ENCODE measurements around the gene ALDH4A1.
"Not testable (repeated sequence)": the region's sequence is repeated elsewhere in the genome, so short reads cannot be mapped to it uniquely, and the experiment has no call there.

ALDH4A1 gene

DNA sequence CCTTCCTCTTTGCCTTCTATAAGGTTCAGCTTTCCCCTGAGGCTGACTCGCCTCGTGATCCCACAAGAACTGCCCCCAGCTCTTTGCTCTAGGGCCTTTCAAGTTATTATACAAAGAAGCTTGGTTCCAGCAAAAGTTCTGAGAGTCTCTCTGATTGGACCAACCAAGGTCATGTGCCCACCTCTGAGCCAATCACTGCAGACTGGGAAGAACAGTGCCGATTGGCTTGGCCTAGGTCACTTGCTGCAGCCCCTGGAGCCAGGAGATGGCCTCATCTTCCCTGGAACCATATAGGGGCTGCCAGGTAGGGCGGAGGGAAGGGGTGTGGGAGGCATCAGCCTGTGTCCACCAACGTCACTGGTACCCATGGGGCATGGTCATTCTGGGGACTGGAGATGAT lies 65.7 kb downstream of the ALDH4A1 start:
- H3K4me1 ChIP-seq (ENCODE audit: low read length), result no peaks in the 10 kb centered on the region
- no peak overlapping the region for H3K9ac ChIP-seq (ENCODE audit: low read length)
- no peaks in the 10 kb centered on the region for H3K9me3 ChIP-seq (replicated peaks; ENCODE audit: insufficient read depth, low read length)
- H3K36me3 ChIP-seq (replicated peaks; ENCODE audit: insufficient read depth, low read length), result no peaks in the 10 kb centered on the region
- no peak overlapping the region for H3K27ac ChIP-seq (ENCODE audit: low read length)
- peaks cover 2% of the 10 kb centered on the region; the same call in 1 of the 2 replicates for H4K20me1 ChIP-seq (ENCODE audit: insufficient read depth, low read length)
- no peaks in the 10 kb centered on the region for H3F3A ChIP-seq (ENCODE audit: insufficient read depth, low read length)
- no peaks in the 10 kb centered on the region for H3K79me2 ChIP-seq (ENCODE audit: low read length)
- no peaks in the 10 kb centered on the region for H3K9me2 ChIP-seq (replicated peaks; ENCODE audit: insufficient read depth, low read length)
- TF ChIP-seq EZH2 (optimal IDR thresholded peaks at IDR 0.05; ENCODE audit: low read depth, low read length) (no peak), EZH2phosphoT487 (IDR thresholded peaks at IDR 0.05; ENCODE audit: low read length) (no peak)
- TF ChIP-seq, protein P1, sequence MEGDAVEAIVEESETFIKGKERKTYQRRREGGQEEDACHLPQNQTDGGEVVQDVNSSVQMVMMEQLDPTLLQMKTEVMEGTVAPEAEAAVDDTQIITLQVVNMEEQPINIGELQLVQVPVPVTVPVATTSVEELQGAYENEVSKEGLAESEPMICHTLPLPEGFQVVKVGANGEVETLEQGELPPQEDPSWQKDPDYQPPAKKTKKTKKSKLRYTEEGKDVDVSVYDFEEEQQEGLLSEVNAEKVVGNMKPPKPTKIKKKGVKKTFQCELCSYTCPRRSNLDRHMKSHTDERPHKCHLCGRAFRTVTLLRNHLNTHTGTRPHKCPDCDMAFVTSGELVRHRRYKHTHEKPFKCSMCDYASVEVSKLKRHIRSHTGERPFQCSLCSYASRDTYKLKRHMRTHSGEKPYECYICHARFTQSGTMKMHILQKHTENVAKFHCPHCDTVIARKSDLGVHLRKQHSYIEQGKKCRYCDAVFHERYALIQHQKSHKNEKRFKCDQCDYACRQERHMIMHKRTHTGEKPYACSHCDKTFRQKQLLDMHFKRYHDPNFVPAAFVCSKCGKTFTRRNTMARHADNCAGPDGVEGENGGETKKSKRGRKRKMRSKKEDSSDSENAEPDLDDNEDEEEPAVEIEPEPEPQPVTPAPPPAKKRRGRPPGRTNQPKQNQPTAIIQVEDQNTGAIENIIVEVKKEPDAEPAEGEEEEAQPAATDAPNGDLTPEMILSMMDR (IDR thresholded peaks at IDR 0.05; ENCODE audit: low read length), result no peak
- no peak overlapping the region for H3K4me3 ChIP-seq (ENCODE audit: low read length)
- H2AFZ ChIP-seq (ENCODE audit: low read length), result no peak overlapping the region
- peaks cover 88% of the 10 kb centered on the region for H3K27me3 ChIP-seq (replicated peaks; ENCODE audit: insufficient read depth, low read length)
- H3K4me2 ChIP-seq (ENCODE audit: low read depth, low read length), result no peak overlapping the region
- no peak for DNase-seq

DNA sequence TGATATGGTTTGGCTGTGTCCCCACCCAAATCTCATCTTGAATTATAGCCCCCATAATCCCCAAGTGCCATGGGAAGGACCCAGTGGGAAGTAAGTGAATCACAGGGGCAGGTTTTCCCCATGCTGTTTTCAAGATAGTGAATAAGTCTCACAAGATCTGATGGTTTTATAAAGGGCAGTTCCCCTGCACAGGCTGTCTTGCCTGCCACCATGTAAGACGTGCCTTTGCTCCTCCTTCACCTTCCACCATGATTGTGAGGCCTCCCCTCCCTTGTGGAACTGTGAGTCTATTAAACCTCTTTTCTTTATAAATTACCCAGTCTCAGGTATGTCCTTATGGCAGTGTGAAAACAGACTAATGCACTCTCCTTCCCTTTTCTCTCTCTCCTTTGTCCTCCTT lies 70.0 kb downstream of the ALDH4A1 start:
- not testable (repeated sequence) for DNase-seq; H3F3A ChIP-seq (ENCODE audit: insufficient read depth, low read length); H2AFZ ChIP-seq (ENCODE audit: low read length); H3K79me2 ChIP-seq (ENCODE audit: low read length); H3K9me2 ChIP-seq (replicated peaks; ENCODE audit: insufficient read depth, low read length); H3K4me1 ChIP-seq (ENCODE audit: low read length); H3K27ac ChIP-seq (ENCODE audit: low read length); H3K36me3 ChIP-seq (replicated peaks; ENCODE audit: insufficient read depth, low read length); H3K9ac ChIP-seq (ENCODE audit: low read length); H4K20me1 ChIP-seq (ENCODE audit: insufficient read depth, low read length); H3K9me3 ChIP-seq (replicated peaks; ENCODE audit: insufficient read depth, low read length); H3K4me2 ChIP-seq (ENCODE audit: low read depth, low read length); H3K4me3 ChIP-seq (ENCODE audit: low read length)
- H3K27me3 ChIP-seq (replicated peaks; ENCODE audit: insufficient read depth, low read length), result peaks cover 76% of the 10 kb centered on the region

DNA sequence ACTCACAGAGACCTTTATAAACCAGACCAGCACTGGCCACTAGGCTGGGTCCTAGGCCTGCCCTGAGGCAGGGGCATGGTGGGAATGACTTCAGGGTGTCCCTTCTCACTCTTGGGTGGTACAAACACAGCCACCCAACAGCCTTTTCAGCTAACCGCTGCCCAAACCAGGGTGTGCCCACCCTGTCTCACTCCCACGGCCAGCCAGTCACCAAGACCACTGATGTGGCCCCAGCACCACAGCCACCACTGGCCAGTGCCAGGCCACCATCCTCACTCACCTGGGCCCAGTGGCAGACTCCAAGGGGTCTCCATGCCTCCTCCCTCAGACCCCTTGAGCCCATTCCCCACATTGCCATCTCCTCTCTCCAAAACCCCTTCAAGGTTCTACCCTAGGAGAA lies 70.7 kb downstream of the ALDH4A1 start:
- Histone ChIP-seq H3K9me2 (replicated peaks; ENCODE audit: insufficient read depth, low read length) (no peaks in the 10 kb centered on the region), H3K4me3 (ENCODE audit: low read length) (no peak overlapping the region), H3K27ac (ENCODE audit: low read length) (no peak overlapping the region), H3K27me3 (replicated peaks; ENCODE audit: insufficient read depth, low read length) (peaks cover 75% of the 10 kb centered on the region), H4K20me1 (ENCODE audit: insufficient read depth, low read length) (peaks cover 2% of the 10 kb centered on the region; the same call in 1 of the 2 replicates), H3K79me2 (ENCODE audit: low read length) (no peaks in the 10 kb centered on the region), H3K36me3 (replicated peaks; ENCODE audit: insufficient read depth, low read length) (no peaks in the 10 kb centered on the region), H3F3A (ENCODE audit: insufficient read depth, low read length) (no peaks in the 10 kb centered on the region), H3K4me2 (ENCODE audit: low read depth, low read length) (no peak overlapping the region), H3K9me3 (replicated peaks; ENCODE audit: insufficient read depth, low read length) (no peaks in the 10 kb centered on the region), H2AFZ (ENCODE audit: low read length) (no peak overlapping the region), H3K4me1 (ENCODE audit: low read length) (no peaks in the 10 kb centered on the region), H3K9ac (ENCODE audit: low read length) (no peak overlapping the region)
- TF ChIP-seq EZH2 (optimal IDR thresholded peaks at IDR 0.05; ENCODE audit: low read depth, low read length), result no peak
- TF ChIP-seq EZH2phosphoT487 (IDR thresholded peaks at IDR 0.05; ENCODE audit: low read length), result no peak
- TF ChIP-seq, protein P1 (IDR thresholded peaks at IDR 0.05; ENCODE audit: low read length), result no peak
- DNase-seq, result no peak

DNA sequence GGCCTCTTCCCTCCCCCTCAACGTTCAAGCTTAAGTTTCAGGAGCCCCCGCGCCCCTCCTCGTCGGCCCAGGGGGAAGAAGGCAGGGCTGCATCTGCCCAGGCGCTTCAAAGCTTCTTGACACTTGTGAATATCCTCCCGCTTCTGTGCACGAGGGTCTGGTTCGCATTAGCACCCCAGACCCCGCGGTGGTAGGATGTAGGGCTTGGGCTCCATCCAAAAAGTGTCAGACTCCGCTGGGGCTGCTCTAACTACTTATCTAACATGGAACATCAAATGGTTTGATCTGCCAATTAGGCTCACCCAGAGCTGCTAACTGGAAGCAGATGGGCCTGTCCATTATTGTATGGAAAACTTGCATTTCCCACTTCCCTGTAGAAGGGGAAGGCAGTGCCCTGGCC lies 71.8 kb downstream of the ALDH4A1 start:
- Histone ChIP-seq H3K4me3 (ENCODE audit: low read length) (no peak overlapping the region), H4K20me1 (ENCODE audit: insufficient read depth, low read length) (peaks cover 2% of the 10 kb centered on the region; the same call in 1 of the 2 replicates), H3K9me3 (replicated peaks; ENCODE audit: insufficient read depth, low read length) (no peaks in the 10 kb centered on the region), H3K4me2 (ENCODE audit: low read depth, low read length) (no peak overlapping the region), H3F3A (ENCODE audit: insufficient read depth, low read length) (no peaks in the 10 kb centered on the region), H3K79me2 (ENCODE audit: low read length) (no peaks in the 10 kb centered on the region), H3K36me3 (replicated peaks; ENCODE audit: insufficient read depth, low read length) (no peaks in the 10 kb centered on the region), H3K27me3 (replicated peaks; ENCODE audit: insufficient read depth, low read length) (peaks cover 73% of the 10 kb centered on the region), H3K9ac (ENCODE audit: low read length) (no peak overlapping the region), H2AFZ (ENCODE audit: low read length) (no peak overlapping the region), H3K4me1 (ENCODE audit: low read length) (no peaks in the 10 kb centered on the region), H3K9me2 (replicated peaks; ENCODE audit: insufficient read depth, low read length) (no peaks in the 10 kb centered on the region), H3K27ac (ENCODE audit: low read length) (no peak overlapping the region)
- TF ChIP-seq, protein P1 (IDR thresholded peaks at IDR 0.05; ENCODE audit: low read length), result no peak
- TF ChIP-seq EZH2phosphoT487 (IDR thresholded peaks at IDR 0.05; ENCODE audit: low read length), result no peak
- TF ChIP-seq EZH2 (optimal IDR thresholded peaks at IDR 0.05; ENCODE audit: low read depth, low read length), result no peak
- no peak for DNase-seq
